IMR-90 (cell line): ENCODE measurements around the gene PAX2.

Source experiments
- BHLHE40 ChIP-seq: fragments of 150-350 bp; IDR thresholded peaks from 2 replicates; pipeline ENCODE4 v1.6.1; 2016; ENCODE audit warnings: mild to moderate bottlenecking, low read depth, low read length
- CEBPB ChIP-seq: IDR thresholded peaks from 2 replicates; pipeline ENCODE4 v1.6.1; 2012; ENCODE audit warnings: low read depth, low read length, improper control_type of control experiment
- CHD1 ChIP-seq: IDR thresholded peaks from 2 replicates; pipeline ENCODE4 v1.6.1; 2012; ENCODE audit warnings: low read depth, low read length, improper control_type of control experiment
- CTCF ChIP-seq: conservative IDR thresholded peaks from 2 replicates; pipeline ENCODE4 v1.5.1; 2012; ENCODE audit warnings: mild to moderate bottlenecking, low read depth, low read length, improper control_type of control experiment
- ELK1 ChIP-seq: fragments of 150-350 bp; IDR thresholded peaks from 2 replicates; pipeline ENCODE4 v1.6.1; 2016; ENCODE audit warnings: low read depth, mild to moderate bottlenecking, low read length, moderate library complexity, borderline replicate concordance
- FOS ChIP-seq: fragments of 150-350 bp; IDR thresholded peaks from 2 replicates; pipeline ENCODE4 v1.6.1; 2016; ENCODE audit warnings: low read depth, low read length
- MAZ ChIP-seq: IDR thresholded peaks from 2 replicates; pipeline ENCODE4 v1.6.1; 2012; ENCODE audit warnings: low read depth, mild to moderate bottlenecking, low read length, improper control_type of control experiment, moderate library complexity, borderline replicate concordance
- POLR2A ChIP-seq: IDR thresholded peaks from 2 replicates; pipeline ENCODE4 v1.6.1; 2012; ENCODE audit warnings: mild to moderate bottlenecking, low read depth, low read length
- RAD21 ChIP-seq: IDR thresholded peaks from 2 replicates; pipeline ENCODE4 v1.6.1; 2012; ENCODE audit warnings: low read length, improper control_type of control experiment
- RFX5 ChIP-seq: IDR thresholded peaks from 2 replicates; pipeline ENCODE4 v1.8.0; 2012; ENCODE audit warnings: low read depth, mild to moderate bottlenecking, low read length, moderate library complexity
- SMC3 ChIP-seq: fragments of 150-350 bp; IDR thresholded peaks from 2 replicates; pipeline ENCODE4 v1.6.1; 2016; ENCODE audit warnings: low read depth, mild to moderate bottlenecking, antibody characterized with exemption, low read length, moderate library complexity

DNA sequence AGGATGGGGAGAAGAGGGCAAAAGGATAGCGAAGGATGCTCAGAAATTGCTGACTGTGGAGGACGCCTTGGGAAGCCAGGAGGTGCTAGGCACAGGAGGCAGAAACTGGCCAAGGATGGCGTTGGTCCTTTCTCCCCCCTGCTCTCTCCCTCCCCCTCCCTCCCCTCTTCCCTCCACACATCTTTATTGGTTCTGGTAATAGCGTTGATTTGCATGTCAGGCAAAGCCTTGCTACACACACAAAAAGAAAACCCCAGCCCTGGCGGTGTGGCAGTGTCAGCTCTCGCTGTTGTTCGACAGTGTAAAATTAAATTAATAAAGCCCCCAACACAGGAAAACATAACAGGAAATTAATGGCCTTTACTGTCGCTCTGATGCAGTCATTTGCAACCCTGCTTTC lies 47.2 kb downstream of the PAX2 start:
- no peak for TF ChIP-seq CTCF
- no peak for TF ChIP-seq SMC3
- no peak for TF ChIP-seq POLR2A
- no peak for TF ChIP-seq CEBPB
- no peak for TF ChIP-seq BHLHE40
- no peak for TF ChIP-seq CHD1
- TF ChIP-seq RAD21, result no peak
- no peak for TF ChIP-seq ELK1
- no peak for TF ChIP-seq MAZ
- no peak for TF ChIP-seq RFX5
- TF ChIP-seq FOS, result no peak
